GM10248 (cell line): ENCODE measurements around the gene PXK.
A peak's percentile ranks its signal among the peaks of the same experiment; 100 is the strongest.

ENCODE experiments used
- CTCF ChIA-PET: fragments of 300-600 bp; sonication (Branson Sonifier 250); formaldehyde crosslinking; extraction: SDS; loops from one replicate; lab custom pipeline; 2021; ENCODE audit warnings: antibody characterized with exemption; lab: Yijun Ruan, JAX
- POLR2A ChIA-PET: fragments of 350-650 bp; sonication (Branson Sonifier 250); formaldehyde crosslinking; extraction: SDS; loops from one replicate; lab custom pipeline; 2020; ENCODE audit warnings: antibody characterized with exemption; lab: Yijun Ruan, JAX
- DNase-seq: peaks from one replicate; pipeline ENCODE4 v3.0.0; 2012; ENCODE audit errors: extremely low spot score
- CTCF ChIP-seq: IDR thresholded peaks from 2 replicates; pipeline ENCODE4 v1.5.1; 2012; ENCODE audit warnings: mild to moderate bottlenecking, low read depth; ENCODE audit errors: extremely low read depth, missing control alignments, control extremely low read depth

PXK gene

GRCh38 chr3:58350627-58351013 lies 17.9 kb downstream of the PXK start:
- no peak for TF ChIP-seq CTCF
- no peak for DNase-seq
- POLR2A ChIA-PET, result no interaction called here
- CTCF ChIA-PET, result interaction anchor here (0.9 to 7.3 kb wide), 12 partner anchors 9 to 219 kb away, joined by 3 to 101 read pairs (median 5); partner anchors contain the start of genes HTD2, PXK and RPP14

GRCh38 chr3:58351920-58352319 lies 19.2 kb downstream of the PXK start:
- CTCF ChIA-PET, result interaction anchor here (0.7 to 7.3 kb wide), 8 partner anchors 8 to 70 kb away, joined by 3 to 101 read pairs (median 4); partner anchors contain the start of genes HTD2, PXK and RPP14

GRCh38 chr3:58352626-58353025 lies 19.9 kb downstream of the PXK start:
- no peak for DNase-seq
- ChIA-PET POLR2A (interaction anchor here (0.7 kb wide), 1 partner anchor 33 kb away, joined by 3 read pairs; no protein-coding TSS in a partner anchor), CTCF (interaction anchor here (0.7 to 7.3 kb wide), 8 partner anchors 9 to 70 kb away, joined by 3 to 101 read pairs (median 4); partner anchors contain the start of genes HTD2, PXK and RPP14)
- TF ChIP-seq CTCF, result no peak

More at GRCh38 chr3:58351920-58352319, 19.2 kb downstream of the PXK start:
- DNase-seq, result no peak
- no peak for TF ChIP-seq CTCF
- POLR2A ChIA-PET, result no interaction called here

- POLR2A ChIA-PET, result interaction anchor here (0.6 kb wide), 1 partner anchor 7 kb away, joined by 3 read pairs; no protein-coding TSS in a partner anchor
Measured at GRCh38 chr3:58353722-58354553, 21.2 kb downstream of the PXK start.

GRCh38 chr3:58355179-58355578 lies 22.5 kb downstream of the PXK start:
- CTCF ChIA-PET, result interaction anchor here (1.0 to 2.2 kb wide), 8 partner anchors 11 to 178 kb away, joined by 3 to 11 read pairs (median 4); partner anchors contain the start of genes HTD2, PXK and RPP14
- TF ChIP-seq CTCF, result no peak
- peak; percentile 70 for DNase-seq
- POLR2A ChIA-PET, result interaction anchor here (1.1 kb wide), 1 partner anchor 20 kb away, joined by 3 read pairs; no protein-coding TSS in a partner anchor

More at GRCh38 chr3:58353722-58354553, 21.2 kb downstream of the PXK start:
- CTCF ChIA-PET, result interaction anchor here (1.3 to 7.3 kb wide), 4 partner anchors 10 to 52 kb away, joined by 3 to 101 read pairs (median 7); partner anchors contain the start of genes HTD2 and PXK
- no peak for DNase-seq
- TF ChIP-seq CTCF, result no peak

GRCh38 chr3:58356054-58356453 lies 23.4 kb downstream of the PXK start:
- POLR2A ChIA-PET, result interaction anchor here (1.0 to 1.1 kb wide), 2 partner anchors 10 to 21 kb away, joined by 3 to 4 read pairs; no protein-coding TSS in a partner anchor
- no peak for TF ChIP-seq CTCF
- no peak for DNase-seq
- CTCF ChIA-PET, result interaction anchor here (0.7 to 1.9 kb wide), 8 partner anchors 10 to 179 kb away, joined by 3 to 8 read pairs (median 4); partner anchors contain the start of genes HTD2, PXK and RPP14
